ENCODE measurements around the gene RHOB. TPM values are rescaled to one million over a fixed set of nuclear protein-coding genes. Genes with fewer than 3 reads are reported as not detected.
"Not testable (repeated sequence)": the region's sequence is repeated elsewhere in the genome, so short reads cannot be mapped to it uniquely, and the experiment has no call there.

Gene RHOB
- total RNA-seq, 4 donors from 2014 or later: 61.7 to 245 (median 144) TPM

- H3K27ac ChIP-seq: peak overlapping the region in 2 of 4 donors; percentile 14 to 76
- H3K4me3 ChIP-seq: no peak overlapping the region
- intact Hi-C loops (cut with DNase I): no loop called here
- no peaks in the 10 kb centered on the region for H3K36me3 ChIP-seq
- H3K27me3 ChIP-seq: no peaks in the 10 kb centered on the region
- peaks cover 3 to 68% (median 38%) of the 10 kb centered on the region in 3 donors for H3K4me1 ChIP-seq
- 67% methylated on average over 8 to 11 of the region's 15 CpGs for WGBS, 2 donors
- no peak for DNase-seq
- no peaks in the 10 kb centered on the region for H3K9me3 ChIP-seq
- TF ChIP-seq POLR2A (IDR thresholded peaks at IDR 0.05): no peak
- TF ChIP-seq, protein P1, sequence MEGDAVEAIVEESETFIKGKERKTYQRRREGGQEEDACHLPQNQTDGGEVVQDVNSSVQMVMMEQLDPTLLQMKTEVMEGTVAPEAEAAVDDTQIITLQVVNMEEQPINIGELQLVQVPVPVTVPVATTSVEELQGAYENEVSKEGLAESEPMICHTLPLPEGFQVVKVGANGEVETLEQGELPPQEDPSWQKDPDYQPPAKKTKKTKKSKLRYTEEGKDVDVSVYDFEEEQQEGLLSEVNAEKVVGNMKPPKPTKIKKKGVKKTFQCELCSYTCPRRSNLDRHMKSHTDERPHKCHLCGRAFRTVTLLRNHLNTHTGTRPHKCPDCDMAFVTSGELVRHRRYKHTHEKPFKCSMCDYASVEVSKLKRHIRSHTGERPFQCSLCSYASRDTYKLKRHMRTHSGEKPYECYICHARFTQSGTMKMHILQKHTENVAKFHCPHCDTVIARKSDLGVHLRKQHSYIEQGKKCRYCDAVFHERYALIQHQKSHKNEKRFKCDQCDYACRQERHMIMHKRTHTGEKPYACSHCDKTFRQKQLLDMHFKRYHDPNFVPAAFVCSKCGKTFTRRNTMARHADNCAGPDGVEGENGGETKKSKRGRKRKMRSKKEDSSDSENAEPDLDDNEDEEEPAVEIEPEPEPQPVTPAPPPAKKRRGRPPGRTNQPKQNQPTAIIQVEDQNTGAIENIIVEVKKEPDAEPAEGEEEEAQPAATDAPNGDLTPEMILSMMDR (IDR thresholded peaks at IDR 0.05): no peak
These were observed 45.1 kb downstream of the RHOB start for GRCh38 chr2:20491739-20492531.

DNA sequence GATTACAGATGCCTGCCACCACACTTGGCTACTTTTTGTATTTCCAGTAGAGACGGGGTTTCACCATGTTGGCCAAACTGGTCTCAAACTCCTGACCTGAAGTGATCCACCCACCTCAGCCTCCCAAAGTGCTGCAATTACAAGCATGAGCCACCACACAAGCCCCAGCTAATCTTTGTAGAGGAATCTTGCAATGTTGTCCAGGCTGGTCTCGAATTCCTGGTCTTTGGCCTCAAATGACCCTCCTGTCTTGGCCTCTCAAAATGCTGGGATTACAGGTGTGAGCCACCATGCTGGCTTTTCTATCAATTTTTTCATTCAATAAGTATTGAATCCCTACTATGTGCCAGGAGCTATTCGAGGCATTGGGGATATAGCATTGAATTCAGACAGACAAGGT lies 46.2 kb downstream of the RHOB start:
- H3K4me3 ChIP-seq; H3K9me3 ChIP-seq; H3K27ac ChIP-seq; DNase-seq; H3K36me3 ChIP-seq; intact Hi-C loops (cut with DNase I); H3K27me3 ChIP-seq: not testable (repeated sequence)
- 83 to 84% methylated on average over 3 of the region's 3 CpGs for WGBS, 2 donors
- H3K4me1 ChIP-seq: peaks cover 3 to 57% (median 29%) of the 10 kb centered on the region in 3 donors

- no peak for DNase-seq
- no peaks in the 10 kb centered on the region for H3K9me3 ChIP-seq
- H3K4me1 ChIP-seq: peaks cover 3 to 46% (median 27%) of the 10 kb centered on the region in 3 donors
- no peak overlapping the region for H3K27ac ChIP-seq
- no peaks in the 10 kb centered on the region for H3K27me3 ChIP-seq
- TF ChIP-seq, protein P1 (IDR thresholded peaks at IDR 0.05): no peak
- TF ChIP-seq POLR2A (IDR thresholded peaks at IDR 0.05): no peak
- 19 to 52% methylated on average over 1 of the region's 1 CpG for WGBS, 2 donors
- H3K36me3 ChIP-seq: no peaks in the 10 kb centered on the region
- no peak overlapping the region for H3K4me3 ChIP-seq
- intact Hi-C loops (cut with DNase I): no loop called here
These were observed 47.4 kb downstream of the RHOB start for GRCh38 chr2:20494241-20494640.

DNA sequence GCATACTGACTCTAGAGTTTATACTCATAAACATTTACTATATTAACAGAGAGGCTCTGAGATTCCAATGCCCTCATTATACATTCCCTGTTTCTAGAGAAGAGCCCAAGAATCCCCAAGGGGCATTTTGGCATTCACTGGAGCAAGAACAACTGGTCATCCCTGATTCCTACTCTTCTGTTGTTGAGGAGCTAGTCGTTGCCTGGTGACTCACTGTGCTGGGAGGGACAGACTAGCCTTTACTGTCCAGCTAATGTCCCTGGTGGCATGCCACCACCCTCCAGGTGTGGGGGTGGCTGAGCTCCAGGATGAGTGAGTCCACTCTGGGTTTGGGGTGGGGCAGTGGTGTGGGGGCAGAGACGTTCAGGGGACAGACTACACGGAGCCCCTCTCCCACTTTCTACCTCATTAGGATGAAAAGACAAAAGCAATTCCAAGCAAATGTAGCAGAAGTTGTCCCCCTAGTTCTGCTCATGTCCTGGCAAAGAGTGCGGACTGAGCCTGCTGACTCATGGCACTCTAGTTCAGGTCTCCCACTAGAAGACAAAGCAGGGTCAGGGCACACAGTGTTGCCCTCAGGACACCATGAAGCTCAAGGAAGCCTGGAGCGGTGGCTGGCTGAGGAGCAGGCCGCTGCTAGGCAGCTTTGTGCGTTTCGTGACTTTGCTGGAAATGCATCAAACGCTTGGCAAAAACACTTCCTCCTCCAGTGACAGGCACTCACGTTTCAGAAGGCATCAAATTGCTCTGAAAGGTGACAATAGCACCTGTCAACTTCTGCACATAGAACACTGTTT lies 49.4 kb downstream of the RHOB start:
- intact Hi-C loops (cut with DNase I): no loop called here
- Histone ChIP-seq H3K4me3 (no peak overlapping the region), H3K4me1 (peaks cover 3 to 28% (median 17%) of the 10 kb centered on the region in 3 donors), H3K9me3 (no peaks in the 10 kb centered on the region), H3K36me3 (no peaks in the 10 kb centered on the region), H3K27ac (peak overlapping the region in 1 of 4 donors; percentile 18), H3K27me3 (no peaks in the 10 kb centered on the region)
- DNase-seq: no peak
- TF ChIP-seq POLR2A (IDR thresholded peaks at IDR 0.05): no peak
- TF ChIP-seq, protein P1 (IDR thresholded peaks at IDR 0.05): no peak
- WGBS, 2 donors: 24 to 40% methylated on average over 1 to 10 of the region's 10 CpGs

DNA sequence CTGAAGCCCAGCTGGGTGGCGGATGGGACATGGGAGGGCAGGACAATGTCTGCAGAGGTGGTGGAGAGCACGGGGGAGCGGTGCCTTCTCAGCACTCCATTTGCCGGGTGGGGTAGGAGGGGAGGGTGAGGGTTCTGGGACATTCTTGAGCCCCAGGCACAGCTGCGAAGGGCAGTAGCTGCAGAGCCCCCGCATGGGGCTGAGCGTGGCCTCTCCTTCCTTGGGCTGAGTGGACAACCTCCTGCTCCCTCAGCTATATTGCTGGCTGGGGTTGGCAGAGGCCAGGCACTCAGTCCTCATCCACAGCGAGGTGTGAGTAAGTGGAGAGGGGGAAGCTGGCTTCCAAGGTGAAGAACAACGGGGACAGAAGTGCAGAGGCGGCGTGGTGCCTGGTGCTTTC lies 50.1 kb downstream of the RHOB start:
- intact Hi-C loops (cut with DNase I): no loop called here
- H3K4me1 ChIP-seq: peaks cover 3 to 21% (median 13%) of the 10 kb centered on the region in 3 donors
- no peaks in the 10 kb centered on the region for H3K36me3 ChIP-seq
- no peak overlapping the region for H3K4me3 ChIP-seq
- H3K27me3 ChIP-seq: no peaks in the 10 kb centered on the region
- H3K27ac ChIP-seq: no peak overlapping the region
- no peak for TF ChIP-seq POLR2A (IDR thresholded peaks at IDR 0.05)
- TF ChIP-seq, protein P1 (IDR thresholded peaks at IDR 0.05): no peak
- 75 to 92% methylated on average over 6 to 9 of the region's 11 CpGs for WGBS, 2 donors
- H3K9me3 ChIP-seq: no peaks in the 10 kb centered on the region
- no peak for DNase-seq

Small RNA genes lying within 50 kb of the gene (small RNA-seq; reads per million reads assigned to genes)
- 0 reads per million in 4 donors for gene RF00019
- gene RNA5SP86: 0 reads per million in 4 donors

Other genes starting within 250 kb of the RHOB start
- gene SDC1, start 221.9 kb upstream of the RHOB start, total RNA-seq: 100 to 1,000 TPM; 355 to 757 (median 496) TPM
- 10 to 100 TPM; 29.3 to 81.4 (median 48.2) TPM for gene PUM2, start 96.2 kb upstream of the RHOB start, total RNA-seq
- 10 to 100 TPM in 3 of 4 donors, 1 to 10 TPM in 1; 7.9 to 22.1 (median 16.9) TPM for gene HS1BP3, start 204.0 kb downstream of the RHOB start, total RNA-seq
- gene GDF7, start 220.1 kb downstream of the RHOB start, total RNA-seq: 1 to 10 TPM in 2 of 4 donors, under 1 TPM in 2; 0.26 to 1.9 (median 0.78) TPM